Cardiac muscle cell (in vitro differentiated cells and primary cell): ENCODE data around the gene PRSS56. TPM values are rescaled to one million over a fixed set of nuclear protein-coding genes. Genes with fewer than 3 reads are reported as not detected.

ENCODE experiments used
- polyA plus RNA-seq: library from polyadenylated mRNA; unstranded; fragments of >200 nt; fragmentation: Nextera tagmentation; extraction: Ambion mirVana; gene quantifications from 2 replicates; pipeline ENCODE4 v1.2.1, GENCODE V29; 2016
- total RNA-seq: library from RNA; depleted of rRNA; stranded (reverse); fragments of >200 nt; gene quantifications from 2 replicates; pipeline ENCODE4 v1.2.3, GENCODE V29; 2016

Gene PRSS56
- total and polyA plus RNA-seq, 2 experiments from 2014 or later, result not detected

Other genes starting within 250 kb of the PRSS56 start
- not detected in 2 replicates for gene ALPP, start 141.6 kb upstream of the PRSS56 start, total RNA-seq
- gene ALPP, start 141.6 kb upstream of the PRSS56 start, polyA plus RNA-seq, result not detected in 2 replicates
- not detected in 2 replicates for gene ALPG, start 113.5 kb upstream of the PRSS56 start, total RNA-seq
- gene ALPG, start 113.5 kb upstream of the PRSS56 start, polyA plus RNA-seq, result not detected in 2 replicates
- gene ALPI, start 64.2 kb upstream of the PRSS56 start, total RNA-seq, result not detected in 2 replicates
- gene ALPI, start 64.2 kb upstream of the PRSS56 start, polyA plus RNA-seq, result not detected in 2 replicates
- gene ECEL1, start 32.6 kb upstream of the PRSS56 start, total RNA-seq, result 1.6 and 2.3 TPM in 2 replicates
- 0.70 and 0.80 TPM in 2 replicates for gene ECEL1, start 32.6 kb upstream of the PRSS56 start, polyA plus RNA-seq
- 0.09 TPM in 1 of 2 replicates, not detected in the other for gene CHRND, start 5.8 kb downstream of the PRSS56 start, total RNA-seq
- gene CHRND, start 5.8 kb downstream of the PRSS56 start, polyA plus RNA-seq, result 0.05 TPM in 1 of 2 replicates, not detected in the other
- gene CHRNG, start 19.3 kb downstream of the PRSS56 start, total RNA-seq, result 0.04 TPM in 1 of 2 replicates, not detected in the other
- gene CHRNG, start 19.3 kb downstream of the PRSS56 start, polyA plus RNA-seq, result 0.28 and 0.37 TPM in 2 replicates
- gene TIGD1, start 30.2 kb downstream of the PRSS56 start, total RNA-seq, result 8.3 and 10.6 TPM in 2 replicates
- gene TIGD1, start 30.2 kb downstream of the PRSS56 start, polyA plus RNA-seq, result 12.5 and 14.8 TPM in 2 replicates
- 48.0 and 53.2 TPM in 2 replicates for gene EIF4E2, start 30.3 kb downstream of the PRSS56 start, total RNA-seq
- 85.5 and 101 TPM in 2 replicates for gene EIF4E2, start 30.3 kb downstream of the PRSS56 start, polyA plus RNA-seq
- 3.2 and 8.0 TPM in 2 replicates for gene EFHD1, start 113.2 kb downstream of the PRSS56 start, total RNA-seq
- 12.4 and 19.5 TPM in 2 replicates for gene EFHD1, start 113.2 kb downstream of the PRSS56 start, polyA plus RNA-seq
- 34.7 and 52.1 TPM in 2 replicates for gene GIGYF2, start 176.9 kb downstream of the PRSS56 start, total RNA-seq
- gene GIGYF2, start 176.9 kb downstream of the PRSS56 start, polyA plus RNA-seq, result 36.9 and 37.2 TPM in 2 replicates